MV-4-11 (cell line): Measurements from ENCODE around the gene PRTFDC1.

Source experiments
- DNase-seq: peaks from one replicate; lab custom pipeline; 2025; lab: John Stamatoyannopoulos, UW

PRTFDC1 gene

DNA sequence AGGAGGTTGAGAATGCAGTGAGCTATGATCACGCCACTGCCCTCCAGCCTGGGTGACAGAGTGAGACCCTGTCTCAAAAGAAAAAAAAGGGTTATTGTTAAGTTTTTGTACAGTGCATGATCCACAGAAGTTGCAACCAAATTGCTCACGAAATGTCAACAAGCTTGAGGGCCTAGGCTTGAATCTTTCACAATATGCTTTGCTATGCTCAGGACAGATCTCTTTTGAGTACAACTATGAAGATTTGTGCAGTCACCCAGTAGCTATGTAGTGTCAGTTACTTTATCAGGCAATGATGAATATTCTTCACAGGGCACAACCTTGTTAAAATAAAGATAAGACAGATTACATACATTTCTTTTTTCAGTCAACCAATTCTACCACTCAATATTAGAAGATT is 109.2 kb downstream of the PRTFDC1 start:
- no peak for DNase-seq

DNA sequence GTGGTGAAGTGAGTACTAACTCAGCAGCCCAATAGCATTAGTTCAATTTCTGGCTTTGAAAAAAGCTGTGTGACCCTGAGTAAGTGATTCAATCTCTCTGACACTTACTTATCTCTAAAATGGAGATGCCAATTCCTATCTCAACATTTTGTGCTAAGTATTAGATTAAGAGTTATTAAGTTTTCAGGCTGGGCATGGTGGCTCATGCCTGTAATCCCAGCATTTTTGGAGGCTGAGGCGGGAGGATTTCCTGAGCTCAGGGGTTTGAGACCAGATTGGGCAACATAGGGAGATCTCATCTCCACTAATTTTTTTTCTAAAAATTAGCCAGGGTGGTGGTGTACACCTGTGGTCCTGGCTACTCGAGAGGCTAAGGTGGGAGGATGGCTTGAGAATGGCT is 109.5 kb downstream of the PRTFDC1 start:
- no peak for DNase-seq

DNA sequence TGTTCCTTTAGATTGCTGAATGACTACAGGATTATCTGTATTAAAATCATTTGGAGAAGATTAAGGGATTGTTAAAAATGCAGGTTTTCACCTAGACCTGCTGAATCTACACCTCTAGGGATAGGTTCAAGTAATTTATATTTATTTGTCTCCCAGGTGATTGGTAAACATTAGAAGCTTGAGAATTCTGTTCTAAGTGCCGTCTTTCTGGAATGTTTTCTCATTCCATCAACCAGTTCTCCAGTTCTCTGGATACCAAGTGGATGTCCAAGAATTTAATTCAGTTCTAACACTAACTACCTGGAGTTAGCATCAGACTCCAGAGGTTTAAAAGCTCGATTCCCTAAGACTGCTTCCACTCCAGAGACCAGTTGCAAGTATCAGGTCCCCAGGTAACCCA is 110.9 kb downstream of the PRTFDC1 start:
- no peak for DNase-seq

DNA sequence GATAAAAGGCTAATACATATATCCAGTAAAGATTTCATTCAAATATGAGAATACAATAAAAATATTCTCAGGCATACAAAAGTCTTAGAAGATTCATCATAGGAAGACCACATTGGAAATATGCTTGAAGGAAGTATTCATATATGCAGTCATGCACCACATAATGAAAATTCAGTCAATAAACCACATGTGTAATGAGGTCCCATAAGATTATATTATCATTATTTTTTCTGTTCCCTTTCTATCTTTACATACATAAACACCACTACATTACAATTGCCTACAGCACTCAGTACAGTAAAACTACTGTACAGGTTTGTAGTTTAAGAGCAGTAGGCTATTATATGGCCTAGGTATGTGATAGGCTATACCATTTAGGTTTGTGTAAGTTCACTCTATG is 111.6 kb downstream of the PRTFDC1 start:
- DNase-seq, result no peak

DNA sequence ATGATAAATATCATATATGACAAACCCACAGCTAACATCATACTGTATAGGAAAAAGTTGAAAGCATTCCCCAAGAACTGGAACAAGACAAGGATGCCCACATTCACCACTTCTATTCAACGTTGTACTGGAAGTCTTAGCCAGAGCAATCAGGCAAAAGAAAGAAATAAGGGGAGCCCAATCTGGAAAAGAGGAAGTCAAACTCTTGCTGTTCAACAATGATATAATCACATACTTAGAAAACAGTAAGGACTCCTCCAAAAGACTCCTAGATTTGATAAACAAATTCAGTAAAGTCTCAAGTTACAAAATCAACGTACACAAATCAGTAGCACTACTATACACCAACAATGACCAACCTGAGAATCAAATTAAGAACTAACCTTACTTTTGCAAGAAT is 114.6 kb downstream of the PRTFDC1 start:
- peak; percentile 13 for DNase-seq

DNA sequence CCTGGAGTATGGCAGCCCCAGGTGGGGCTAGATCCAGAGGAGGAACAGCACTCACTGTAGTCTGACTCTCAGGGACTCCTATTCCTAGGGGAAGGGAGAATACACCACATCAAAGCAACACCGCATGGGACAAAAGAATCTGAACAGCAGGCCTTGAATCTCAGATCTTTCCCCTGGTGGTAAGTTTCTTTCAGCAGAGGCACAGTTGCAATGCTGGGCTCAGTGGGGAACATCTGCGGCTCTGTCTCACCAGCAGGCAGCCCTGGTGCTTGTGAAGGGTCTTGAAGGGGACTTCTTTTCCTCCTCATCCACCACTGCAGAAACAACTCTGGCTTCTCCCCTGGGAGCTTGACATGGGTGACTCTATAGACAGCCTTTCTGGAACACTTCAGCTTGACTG is 117.5 kb downstream of the PRTFDC1 start:
- DNase-seq, result no peak

DNA sequence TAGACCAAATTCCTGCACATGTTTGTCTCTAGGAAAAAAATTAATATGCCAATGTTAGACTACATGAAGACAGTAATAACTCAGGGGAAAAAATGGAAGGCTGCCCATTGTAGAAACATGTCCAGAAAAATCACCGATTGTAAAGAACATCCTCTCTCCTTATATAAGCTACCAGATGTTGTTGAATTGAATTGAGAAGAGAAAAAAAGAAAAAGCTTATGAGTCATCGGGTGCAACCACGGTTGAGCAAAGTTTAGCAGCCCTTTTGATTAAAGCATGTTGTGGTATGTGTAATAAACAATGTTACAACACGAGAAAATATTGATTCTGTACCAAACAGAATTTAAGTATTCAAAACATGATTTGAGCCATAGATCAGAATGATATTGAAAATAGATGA is 126.4 kb downstream of the PRTFDC1 start:
- DNase-seq, result no peak

DNA sequence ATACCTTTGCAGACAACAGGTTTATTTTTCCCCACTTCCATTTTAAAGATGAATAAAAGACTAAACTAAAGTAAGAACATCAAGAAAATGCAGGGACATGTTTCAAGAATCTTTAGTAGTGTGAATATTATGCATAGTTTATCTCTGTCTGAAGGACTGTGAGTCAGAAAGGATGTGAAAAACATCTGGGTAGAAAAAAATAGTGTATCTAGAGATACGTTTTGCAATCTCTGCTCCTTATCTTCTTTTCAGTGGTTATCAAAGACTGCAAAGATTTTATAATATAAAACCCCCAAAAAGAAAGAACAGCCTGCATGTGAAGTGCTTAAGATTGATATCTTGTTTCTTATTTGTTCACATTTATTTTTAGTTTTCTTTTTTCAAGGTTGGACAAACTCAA is 126.9 kb downstream of the PRTFDC1 start:
- no peak for DNase-seq

DNA sequence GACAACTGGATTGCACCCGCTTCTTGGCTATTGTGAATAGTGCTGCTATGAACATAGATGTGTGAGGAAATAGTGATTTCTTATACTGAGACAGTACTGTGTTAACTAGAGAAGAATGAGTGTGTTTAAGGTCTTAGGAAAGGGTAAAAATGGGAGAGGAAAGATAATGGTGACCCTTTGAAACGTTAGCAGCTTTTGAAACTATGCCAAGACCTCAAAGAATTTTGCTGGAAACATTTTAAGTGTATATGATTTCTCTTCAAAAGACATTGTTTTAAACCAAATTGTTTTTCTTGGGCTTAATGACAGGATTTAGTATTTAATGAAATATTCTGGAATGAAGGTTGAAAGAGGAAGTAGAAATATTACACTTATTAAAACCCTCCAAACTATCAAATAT is 127.9 kb downstream of the PRTFDC1 start:
- no peak for DNase-seq

DNA sequence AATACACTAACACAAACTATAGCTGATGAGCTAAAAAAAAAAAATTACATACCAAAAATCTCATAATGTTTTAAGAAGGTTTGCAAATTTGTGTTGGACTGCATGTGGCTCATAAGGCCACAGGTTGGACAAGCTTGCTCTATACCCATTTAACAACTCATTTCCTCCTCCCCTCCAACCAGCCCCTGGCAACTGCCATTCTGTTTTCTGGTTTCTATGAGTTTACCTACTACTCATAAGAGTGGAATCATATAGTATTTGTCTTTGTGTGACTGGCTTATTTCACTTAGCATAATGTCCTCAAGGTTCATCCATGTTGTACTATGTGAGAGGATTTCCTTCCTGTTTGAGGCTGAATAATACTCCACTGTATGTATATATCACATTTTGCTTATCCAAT is 128.3 kb downstream of the PRTFDC1 start:
- no peak for DNase-seq

DNA sequence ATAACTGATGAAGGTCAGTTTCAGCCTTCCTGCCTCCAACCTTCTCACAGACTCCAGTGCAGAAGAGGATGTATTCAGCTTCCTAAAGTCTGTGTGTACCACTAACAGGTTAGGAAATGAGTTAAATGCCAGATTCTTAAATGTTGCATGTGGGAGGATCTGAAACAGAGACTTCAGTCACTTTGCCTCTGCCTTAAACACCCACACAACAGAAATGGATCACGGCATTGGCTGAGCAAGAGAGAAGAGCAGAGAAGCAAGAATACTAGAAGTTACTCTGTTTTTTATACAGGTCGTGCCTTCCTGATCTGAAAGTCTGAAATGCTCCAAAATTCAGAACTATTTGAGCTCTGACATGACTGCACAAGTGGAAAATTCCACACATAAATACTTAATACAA is 129.8 kb downstream of the PRTFDC1 start:
- DNase-seq, result no peak

DNA sequence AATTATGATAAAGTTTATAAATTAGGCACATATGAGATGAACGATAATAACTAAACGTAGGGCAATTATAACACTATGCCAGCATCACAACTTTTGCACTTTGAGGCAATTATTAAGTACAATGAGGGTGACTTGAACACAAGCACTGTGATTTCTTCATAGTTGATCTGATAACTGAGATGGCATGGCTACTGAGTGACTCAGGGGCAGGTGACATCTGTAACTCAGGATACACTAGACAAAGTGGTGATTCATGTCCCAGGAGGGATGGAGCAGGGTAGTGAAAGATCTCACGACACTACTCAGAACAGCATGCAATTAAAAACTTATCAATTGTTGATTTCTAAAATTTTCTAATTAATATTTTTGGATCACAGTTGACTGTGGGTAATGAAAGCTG is 130.4 kb downstream of the PRTFDC1 start:
- no peak for DNase-seq

DNA sequence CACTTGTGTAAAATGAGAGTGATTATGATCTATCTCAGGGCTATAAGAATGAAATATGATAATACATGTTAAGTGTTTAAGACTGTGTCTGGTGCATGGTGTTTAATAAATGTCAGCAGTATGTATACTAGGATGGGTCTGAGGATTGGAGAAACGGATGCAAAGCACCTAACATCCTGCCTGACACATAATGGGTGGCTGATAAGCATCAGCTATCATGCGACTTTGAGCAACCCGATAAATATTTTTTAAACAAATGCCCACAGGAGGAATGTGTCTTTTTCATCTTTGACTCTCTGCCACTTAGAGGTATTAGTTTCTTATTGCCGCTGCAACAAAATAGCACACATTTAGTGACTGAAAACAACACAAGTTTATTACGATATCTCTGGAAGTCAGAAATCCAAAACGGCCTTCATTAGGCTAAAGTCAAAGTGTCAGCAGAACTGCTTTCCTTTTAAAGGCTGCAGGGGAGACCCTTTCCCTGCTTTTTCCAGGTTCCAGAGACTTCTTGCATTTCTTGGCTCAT is 135.5 kb downstream of the PRTFDC1 start:
- DNase-seq, result no peak

DNA sequence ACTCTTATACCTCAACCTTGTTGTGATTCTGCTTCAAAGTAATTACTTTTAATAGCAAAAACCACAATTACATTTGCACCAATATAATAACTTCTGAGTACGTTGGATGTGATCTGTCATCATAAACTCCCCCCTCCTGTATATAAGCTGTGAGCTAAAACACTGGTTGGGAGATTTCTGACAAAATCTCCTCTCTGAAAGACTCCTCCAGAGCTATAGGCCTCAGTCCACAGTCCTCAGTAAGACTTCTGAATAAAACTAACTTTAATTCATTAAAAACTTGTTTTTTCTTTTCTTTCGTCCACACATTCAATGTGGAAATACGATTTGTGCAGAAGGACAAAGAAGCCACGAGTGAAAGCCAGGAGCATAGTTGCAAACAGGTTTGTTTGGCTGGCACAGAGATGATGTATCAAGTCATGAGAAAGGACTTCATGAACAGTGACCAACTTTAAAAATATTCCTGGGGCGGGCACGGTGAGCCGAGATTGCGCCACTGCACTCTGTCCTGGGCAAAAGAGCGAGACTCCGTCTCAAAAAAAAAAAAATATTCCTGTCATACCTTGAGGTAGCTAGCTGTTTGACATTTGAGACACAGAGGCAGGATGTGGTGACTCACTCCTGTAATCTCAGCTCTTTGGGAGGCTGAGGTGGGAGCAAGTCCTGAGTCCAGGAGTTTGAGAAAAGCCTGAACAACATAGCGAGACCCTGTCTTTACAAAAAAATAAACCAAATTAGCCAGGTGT is 137.7 kb downstream of the PRTFDC1 start:
- DNase-seq, result no peak

DNA sequence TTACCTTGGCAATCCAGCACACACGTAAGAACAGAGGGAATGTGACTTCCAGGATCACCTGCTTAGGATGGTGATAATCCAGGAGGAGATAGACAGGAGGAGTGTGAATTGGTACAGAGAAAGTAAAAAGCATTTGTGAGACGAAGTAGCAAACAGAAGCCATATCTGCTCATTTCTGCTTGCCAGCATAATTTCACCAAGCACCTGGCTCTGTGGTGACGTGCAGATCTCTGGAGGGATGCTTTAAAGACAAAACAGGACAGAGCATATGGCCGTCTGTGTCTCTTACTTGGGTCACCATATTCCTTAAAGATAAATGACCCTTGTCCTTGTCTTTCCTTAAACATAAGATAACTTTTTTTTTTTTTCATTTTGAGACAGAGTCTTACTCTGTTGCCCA is 138.6 kb downstream of the PRTFDC1 start:
- DNase-seq, result no peak

DNA sequence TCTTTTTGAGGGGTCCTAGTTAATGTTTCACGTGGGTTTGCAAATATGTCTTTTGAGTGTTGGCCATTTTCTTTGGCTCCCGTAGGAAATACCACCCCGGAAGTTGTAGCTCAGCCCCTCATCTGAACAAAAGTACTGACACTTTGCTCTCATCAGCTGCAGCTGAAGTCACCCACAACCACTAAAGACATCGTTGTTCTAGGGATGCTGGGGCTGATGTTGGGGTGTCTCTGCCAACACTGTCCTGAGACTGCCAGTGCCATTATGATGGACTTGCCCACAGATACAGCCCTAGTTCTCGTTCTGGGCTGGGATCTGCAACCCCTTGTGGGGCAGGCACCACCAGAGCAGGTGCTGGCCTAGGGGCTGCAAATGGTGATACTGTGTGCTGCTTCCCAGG is 146.1 kb downstream of the PRTFDC1 start:
- DNase-seq, result no peak

DNA sequence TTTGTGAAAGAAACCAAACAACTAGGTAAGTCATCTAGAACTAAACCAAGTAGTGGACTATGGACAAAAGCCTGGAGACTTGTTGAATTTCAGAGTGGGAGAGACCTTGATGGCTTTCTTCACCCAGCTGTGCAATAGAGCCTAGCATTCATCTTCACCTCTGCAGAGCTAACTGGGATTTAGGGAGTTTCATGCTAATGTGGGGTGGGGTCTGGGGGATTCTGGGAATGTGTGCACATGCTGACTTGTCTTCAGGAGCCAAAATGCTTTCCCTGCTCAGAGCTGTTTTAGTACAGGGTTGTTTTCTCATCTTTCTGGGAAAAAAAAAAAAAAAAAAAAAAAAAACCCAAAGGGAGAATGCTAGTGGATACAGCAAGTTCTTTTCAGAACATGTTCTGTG is 147.4 kb downstream of the PRTFDC1 start:
- no peak for DNase-seq

DNA sequence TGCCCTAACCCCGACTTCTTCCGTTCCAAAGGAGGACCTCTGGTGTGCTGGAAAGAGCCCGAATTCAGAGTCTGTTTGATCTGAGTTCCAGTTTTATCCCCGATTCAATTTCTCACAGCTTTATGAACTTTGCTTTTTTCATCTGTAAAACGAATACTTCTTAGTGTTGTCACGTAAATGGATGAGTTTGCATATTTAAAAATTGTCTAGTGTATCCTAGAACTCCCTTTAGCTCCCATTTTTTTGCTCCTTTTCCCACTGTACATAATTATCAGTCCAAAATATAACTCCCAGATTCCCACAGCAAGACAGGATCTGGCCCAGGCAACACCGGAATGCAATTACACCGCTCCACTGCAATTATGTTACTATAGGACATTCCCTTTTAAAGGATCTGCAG is 148.0 kb downstream of the PRTFDC1 start:
- DNase-seq, result no peak

DNA sequence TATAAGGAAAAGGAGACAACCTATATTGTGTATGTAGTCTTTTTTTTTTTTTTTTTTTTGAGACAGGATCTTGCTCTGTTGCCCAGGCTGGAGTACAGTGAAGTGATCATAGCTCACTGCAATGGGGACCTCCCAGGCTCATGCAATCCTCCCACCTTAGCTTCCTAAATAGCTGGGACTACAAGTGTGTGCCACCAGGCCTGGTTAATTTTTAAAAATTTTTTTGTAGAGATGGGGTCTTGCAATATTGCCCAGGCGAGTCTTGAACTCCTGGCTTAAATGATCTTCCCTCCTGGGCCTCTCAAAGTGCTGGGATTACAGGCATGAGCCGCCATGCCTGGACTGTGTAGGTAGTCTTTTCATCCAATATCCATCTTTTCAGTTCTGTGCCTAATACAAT is 150.0 kb downstream of the PRTFDC1 start:
- no peak for DNase-seq

DNA sequence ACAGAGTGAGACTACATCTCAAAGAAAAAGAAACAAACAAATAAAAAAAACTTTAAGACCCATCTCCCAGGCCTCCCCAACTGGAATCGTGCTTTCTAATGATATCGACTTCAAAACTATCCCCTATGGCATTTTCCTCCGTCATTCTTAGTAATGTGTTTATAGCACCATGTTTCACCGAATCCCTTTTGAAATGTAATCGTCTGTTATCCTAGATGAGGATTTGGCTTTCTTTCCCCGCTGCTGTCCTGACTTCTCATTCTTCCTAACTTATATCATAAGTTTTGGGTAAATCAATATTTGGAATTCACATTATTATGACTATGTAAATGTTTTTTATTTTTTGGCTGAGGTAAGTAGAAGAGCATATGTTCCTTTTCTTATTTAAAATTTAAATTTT is 151.5 kb downstream of the PRTFDC1 start:
- DNase-seq, result no peak
